NOMO-1 (cell line): ENCODE results near the gene PITPNM3.

Experiments
- DNase-seq, 2 experiments: peaks; one replicate each; lab custom pipeline; 2025; ENCODE audit not compliant: unreplicated experiment in 2 of 2; lab: John Stamatoyannopoulos, UW

The PITPNM3 gene

DNA sequence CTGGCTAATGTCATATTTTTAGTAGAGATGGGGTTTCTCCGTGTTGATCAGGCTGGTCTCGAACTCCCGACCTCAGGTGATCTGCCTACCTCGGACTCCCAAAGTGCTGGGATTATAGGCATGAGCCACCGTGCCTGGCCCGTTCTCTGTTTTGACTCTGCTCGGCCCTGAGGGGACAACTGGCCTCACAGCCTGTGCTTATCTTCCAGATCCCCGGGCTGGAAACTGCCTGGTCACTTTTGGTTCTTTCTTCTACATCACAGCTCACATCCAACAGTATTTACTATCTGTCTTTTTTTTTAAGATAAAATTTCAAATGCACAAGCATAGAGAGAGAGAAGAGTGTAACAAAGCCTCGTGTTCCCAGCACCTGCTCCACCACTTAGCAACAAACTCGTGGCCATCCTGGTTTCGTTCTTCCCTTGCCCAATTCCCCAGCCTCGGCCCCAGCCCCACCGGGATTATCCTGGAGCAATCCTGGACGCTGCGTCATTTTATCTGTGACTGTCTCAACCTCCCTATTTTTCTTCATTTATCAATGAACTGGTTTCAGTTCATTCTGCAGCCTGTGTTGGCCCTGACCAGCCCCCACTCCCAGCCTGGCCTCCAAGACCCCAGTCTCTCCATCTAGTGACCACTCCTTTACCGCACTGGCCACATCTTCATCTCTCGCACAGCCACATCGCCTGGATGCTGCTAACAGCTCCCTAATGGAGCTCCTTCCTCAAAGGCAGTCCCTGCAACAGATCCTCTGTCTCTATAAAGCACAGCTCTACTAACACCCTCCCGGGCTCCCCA is 91.0 kb downstream of the PITPNM3 start:
- DNase-seq: no peak

DNA sequence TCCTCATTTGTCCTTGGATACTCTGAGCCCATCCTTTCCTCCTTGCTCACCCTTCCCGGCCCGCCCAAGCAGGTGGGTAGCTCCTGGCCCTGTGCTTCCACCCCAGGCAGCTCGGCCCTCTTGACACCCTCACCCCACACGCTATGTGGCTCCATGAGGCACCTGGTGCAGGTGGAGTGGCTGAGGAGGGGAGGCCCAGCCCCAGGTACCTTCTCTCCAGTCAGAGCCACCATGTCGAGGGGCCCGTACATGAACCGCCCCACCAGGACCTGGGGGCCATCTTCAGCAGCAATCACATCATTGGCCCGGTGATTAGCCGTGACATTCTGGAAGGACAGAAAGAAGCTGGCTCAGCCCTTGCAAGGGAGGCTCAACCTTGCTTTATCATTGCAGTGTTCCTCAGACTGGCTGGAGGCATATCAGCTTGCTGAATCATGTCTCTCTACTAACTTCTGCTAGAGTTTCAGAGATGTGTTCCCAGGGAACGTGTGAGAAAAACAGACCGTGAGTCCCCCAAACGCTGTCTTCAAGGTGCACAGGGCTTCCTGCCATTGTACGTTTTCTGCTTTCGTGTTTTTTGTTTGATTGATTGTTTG is 91.8 kb downstream of the PITPNM3 start:
- no peak for DNase-seq

DNA sequence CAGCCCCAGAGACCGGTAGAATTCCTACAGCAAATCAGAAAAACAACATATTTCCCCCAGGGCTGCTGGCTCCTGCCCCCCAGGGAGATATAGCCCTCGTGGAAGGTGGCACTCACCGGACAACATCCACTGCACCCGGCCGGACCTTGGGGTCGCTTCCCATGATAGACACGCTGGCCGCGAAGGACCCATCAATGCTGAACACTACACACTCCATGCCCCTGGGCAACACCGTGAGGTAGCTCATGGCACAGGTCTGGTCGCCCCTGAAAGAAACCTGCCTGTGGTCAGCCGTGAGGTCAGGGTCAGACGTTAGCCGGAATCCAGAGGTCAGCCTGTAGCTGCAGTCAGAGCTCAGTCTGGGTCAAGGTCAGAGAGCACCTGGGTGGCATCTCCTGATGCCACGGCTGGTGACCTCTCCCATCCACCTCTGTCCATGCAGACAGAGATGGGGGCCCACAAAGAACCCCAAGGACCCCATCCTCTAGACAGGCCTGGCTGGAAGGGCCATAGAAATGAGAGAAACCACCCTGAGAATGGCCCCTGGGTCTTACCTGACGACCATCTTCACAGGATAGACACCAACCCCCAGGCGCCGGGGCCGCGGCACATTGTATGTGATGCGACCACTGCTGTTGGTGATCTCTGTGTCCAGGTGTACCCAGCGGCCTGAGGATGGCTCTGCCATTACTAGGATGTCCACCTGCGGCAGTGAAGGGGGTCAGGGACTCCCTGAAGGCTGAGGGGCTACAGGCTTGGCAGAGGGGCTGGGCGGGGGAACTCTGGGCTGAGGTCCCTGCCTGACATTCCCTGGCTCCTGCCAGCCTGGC is 92.5 kb downstream of the PITPNM3 start:
- no peak for DNase-seq

DNA sequence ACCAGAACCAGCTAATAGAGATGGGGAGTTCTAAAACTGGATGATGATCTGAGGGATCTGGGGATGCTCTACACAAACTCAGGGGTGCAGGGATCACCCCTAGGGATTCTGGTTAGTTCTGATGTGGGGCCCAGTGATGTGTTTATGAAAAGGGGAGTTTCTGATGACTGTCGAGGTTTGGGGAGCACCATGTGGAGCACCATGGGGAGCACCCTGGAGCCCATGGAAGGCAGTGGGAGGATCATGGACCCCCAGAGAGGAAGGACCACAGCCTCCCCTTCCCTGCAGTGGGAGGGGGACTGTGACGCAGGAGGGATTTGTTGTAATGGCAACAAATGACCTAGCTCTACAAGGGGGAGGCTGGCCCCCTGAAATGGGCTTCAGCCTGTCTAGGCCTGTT is 93.7 kb downstream of the PITPNM3 start:
- DNase-seq: no peak

DNA sequence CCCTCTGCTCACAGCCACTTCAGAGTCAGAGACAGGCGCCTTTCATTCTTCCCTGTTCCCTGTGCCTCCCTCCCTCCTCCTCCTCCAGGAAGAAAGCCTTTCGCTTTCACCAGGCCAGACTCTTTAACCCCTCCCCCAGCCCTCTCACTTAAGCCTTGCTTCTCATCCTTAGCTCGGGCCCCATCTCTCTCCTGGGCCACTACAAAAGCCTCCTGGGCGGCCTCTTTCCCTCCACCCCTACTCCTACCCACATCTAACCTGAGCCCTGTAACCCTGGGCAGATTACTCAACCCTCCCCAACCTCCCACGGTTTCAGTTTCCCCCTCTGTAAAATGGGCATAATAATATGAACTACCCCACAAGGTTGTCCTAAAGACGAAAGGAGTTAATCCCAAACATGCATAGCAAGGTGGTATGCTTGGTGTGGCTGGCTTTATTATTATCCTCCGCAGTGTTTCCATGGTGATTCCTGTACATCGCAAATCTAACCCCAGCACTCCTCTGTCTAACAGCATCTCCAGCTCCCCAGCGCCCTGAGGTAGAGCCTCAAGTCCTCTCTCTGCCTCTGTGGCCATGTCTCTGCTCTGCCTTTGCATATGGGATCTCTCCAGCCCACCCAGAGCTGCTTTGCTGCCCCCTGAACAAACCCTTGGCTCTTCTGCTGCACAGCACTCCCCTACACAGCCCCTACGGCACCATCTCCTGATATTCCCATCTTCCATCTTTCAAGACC is 94.4 kb downstream of the PITPNM3 start:
- no peak for DNase-seq

DNA sequence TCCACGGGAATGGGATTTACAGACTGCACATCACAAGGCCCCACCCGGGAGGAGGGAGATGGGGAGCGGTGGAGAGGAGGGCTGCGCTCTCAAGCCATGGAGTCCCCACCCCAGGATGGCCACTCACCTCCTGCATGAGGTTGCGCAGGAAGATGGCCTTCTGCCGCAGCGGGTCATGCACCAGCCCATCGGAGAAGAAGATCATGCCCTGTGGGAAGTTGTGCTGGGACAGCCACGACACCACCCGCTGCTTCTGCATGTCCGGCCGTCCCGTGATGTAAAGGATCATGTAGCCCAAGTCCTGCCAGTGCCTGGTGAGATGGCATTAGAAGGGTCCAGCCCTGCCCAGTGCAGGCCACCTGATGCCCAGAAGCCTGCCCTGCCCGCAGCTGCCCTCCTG is 95.1 kb downstream of the PITPNM3 start:
- no peak for DNase-seq

DNA sequence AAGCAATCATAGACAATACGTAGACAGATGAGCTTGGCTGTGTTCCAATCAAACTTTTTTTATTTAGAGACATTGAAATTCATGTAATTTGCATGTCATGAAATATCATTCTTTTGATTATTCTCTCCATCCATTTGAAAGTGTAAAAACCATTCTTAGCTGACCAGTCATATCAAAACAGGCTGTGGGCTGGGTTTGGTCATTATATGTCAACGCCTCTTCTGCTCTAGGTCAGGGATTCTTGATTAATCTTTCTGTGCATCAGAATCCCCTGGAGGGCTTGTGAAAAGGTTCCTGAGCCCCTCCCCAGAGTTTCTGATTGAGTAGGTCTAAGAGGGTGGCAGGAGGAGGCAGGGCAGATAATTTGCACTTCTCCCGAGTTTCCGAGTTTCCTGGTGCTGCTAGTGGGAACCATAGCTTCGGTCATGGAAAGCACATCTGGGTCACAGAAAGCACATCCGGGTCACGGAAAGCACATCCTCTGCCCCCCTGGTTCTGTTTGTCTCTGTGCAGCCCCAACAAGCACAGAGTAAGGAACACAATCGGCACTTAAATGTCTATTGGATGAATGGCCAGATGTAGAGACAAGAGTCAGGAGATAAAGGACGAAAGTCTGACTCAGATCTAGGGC is 95.7 kb downstream of the PITPNM3 start:
- DNase-seq: no peak

DNA sequence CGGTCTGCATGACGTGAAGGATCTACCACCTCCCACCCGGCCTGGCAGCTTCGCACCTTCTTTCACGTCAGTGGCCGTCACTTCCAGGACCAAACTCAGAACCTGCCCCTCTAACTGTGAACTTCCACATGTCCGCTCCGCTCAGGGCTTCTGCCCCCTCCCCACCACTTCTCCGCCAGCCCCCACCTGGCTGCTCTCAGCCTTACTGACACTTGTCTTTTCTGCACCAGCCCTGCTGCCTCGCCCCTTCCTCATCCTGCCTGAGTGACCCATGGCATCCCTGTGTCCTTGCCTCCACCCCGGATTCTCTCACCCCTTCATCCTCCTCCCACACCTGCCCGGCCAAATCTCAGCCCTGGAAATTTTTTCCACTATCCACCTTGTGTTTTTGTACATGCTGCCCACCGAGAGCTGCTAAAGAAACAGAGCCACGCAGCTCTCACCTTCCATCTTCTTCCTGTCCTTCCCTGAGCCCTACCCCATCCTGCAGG is 97.8 kb downstream of the PITPNM3 start:
- no peak for DNase-seq

DNA sequence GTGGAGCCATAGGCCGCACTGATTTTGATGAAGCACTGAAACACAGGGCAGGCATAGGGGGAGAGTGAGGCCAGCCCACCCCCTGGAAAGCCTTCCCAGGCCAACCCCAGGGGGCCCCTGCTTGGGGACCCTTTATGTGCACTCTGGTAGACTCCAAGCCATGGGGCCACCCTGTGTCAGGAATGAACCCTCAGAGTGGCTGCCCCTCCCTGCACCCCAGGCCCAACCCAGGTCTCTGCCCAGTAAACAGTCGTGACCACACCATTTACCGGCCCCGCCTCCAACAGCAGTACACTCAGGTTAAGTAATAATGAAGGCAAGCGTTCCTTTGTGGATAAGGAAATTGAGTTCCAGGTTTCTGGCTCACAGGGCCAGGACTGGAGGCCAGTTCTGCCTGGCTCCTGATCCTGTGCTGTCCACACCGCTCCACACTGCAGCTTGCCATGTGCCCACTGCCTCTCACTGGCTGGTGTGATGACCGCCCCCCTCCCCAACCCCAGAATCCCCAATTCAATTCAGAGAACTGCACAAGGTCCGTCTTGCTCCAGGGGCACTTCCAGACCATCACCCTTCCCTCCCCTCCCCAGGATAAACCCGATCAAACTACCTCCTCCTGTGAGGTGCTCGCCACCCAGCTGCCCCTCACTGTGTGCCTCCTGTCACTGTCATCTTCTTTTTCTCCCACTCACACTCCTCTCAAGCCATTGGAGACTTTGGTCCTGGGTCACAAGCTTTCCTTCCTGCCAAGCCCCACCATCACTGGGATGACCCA is 98.5 kb downstream of the PITPNM3 start:
- no peak for DNase-seq

DNA sequence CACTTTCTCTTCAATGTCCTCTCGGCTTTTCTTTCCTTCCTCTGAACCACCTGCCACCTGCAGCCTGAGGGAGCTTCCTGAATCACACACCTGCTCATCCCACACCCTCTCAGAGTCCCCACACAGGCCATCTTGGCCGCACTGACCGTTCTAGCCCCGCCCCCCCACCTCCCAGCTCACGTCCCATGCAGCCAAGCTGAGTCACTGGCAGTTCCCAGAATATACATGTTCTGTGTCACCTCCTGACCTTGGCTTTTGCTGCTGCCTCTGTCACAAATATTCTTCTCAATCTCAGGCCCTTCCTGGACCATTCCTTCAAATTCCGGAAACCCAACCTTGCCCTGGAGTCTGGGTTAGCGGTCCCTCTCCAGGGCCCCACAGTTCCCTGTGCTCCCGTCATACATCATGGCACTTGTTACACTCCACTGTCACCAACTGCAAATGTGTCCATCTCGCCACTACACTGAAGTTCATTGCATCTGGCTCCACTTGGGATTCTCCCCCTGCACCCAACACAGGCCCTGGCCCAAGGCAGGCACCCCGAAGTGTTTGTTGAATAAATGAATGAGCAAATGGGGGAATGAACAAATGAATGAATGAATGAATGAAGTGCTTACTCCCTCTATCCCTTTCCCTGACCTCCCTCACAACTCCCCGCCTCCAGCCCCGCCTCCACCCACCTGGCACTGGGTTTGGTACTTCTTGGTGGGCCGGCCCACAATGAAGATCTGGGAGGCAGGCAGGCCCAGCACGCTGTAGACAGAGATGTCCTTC is 99.3 kb downstream of the PITPNM3 start:
- no peak for DNase-seq

DNA sequence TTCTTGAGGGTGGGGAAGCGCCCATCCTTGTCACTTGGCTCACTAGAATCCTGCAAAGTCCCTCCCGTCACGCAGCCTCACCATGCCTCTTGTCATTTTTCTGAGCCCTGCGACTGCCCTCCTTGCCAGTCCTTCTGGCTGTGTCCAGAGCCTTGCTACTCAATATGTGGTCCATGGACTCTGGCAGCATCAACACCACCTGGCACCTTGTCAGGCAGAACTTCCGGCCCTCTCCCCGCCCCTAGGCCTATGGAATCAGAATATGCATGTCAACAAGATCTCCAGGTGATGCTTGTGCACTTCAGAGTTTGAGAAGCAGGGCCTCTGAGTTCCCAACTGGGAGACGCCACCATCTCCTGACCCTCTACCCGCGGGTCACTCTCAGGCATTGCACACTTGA is 100.0 kb downstream of the PITPNM3 start:
- no peak for DNase-seq

DNA sequence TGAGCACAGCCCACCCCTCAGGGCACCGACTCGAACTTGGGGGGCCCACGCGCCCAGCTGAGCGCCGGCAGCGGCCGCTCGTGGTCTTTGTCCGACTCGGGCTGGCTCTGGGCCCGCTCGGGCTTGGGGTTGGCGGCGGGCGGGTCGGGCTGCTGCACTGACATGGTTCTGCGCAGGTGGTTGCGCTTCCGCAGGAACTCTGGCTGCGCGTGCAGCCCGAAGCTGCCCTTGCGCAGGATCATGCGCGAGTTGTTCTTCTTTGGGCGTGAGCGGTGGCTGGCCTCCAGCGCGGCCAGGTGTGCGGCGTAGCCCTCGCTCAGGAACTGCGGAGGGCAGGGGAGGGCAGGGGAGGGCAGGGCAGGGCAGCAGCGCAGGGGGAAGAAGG is 101.0 kb downstream of the PITPNM3 start:
- peak; percentile 7 to 10 for DNase-seq

DNA sequence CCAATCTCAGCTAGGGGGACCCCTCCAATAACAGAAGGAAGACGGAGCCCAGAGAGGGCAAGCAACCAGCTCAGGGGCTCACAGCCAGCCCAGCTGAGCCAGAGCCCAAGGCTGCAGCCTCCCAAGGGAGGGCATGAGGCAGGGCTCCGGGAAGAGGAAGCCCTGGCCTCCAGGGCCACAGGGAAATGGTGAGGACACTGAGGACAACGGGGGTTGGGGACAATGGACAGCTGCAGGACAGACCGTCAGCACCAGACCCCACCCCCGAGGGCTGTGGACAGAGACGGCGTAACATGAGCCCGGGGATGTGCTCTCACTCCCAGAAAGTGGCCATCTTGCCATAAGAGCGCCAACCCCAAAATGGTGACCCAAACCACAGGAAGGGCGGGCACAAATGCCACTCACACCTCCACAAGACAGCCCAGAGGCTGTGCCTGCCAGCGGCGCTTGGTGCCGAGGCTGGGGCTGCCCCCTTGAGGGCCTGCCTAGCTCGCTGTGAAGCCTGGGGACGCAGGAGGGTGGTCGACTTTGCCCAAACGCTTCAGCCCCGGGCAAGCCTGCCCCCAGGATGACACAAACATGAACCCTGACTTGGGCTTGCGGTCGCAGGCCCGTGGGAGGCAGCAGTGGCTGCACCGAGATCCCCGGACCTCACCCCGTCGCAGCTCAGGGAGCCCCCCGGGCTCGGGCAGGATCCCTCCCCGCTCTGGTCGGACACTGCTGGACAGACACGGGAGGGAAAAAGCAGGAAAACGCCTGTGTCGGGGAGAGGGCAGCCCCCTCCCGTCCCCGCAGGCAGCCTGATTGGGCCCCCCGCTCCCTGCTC is 101.6 kb downstream of the PITPNM3 start:
- no peak for DNase-seq

DNA sequence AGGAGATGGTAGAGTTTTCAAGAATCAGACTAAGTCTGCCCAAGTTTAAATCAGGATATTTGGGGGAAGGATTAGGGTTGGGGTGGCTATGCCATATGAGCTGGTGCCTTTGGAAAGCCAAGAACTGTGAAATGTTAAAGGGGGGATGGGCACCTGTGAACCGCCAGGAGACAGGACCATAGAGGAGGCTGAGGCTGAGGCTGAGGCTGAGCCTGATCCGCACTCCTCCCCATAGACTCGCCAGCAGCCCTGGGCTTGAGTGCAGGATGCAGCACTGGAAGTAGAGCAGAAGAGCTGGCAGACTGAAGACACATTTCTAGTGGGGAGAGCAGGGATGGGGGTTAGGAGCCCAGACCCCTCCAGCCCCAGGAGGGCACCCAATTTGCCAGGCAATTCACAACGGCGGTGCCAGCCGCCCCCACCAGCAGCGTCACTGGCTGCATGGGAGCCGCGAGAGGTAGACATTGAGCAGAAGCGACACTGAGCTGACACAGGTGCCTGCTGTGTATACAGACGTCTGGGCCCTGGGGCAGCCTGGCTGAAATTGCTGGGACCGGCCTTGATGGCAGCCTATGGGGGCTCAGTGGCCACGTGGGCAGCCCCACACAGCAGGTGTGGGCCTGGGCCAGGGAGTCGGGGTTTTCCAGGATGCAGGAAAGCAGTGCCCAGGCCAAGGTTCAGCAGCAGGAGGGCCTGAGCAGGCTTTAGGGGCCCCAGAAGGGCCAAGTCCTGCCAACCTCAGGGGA is 102.9 kb downstream of the PITPNM3 start:
- no peak for DNase-seq

DNA sequence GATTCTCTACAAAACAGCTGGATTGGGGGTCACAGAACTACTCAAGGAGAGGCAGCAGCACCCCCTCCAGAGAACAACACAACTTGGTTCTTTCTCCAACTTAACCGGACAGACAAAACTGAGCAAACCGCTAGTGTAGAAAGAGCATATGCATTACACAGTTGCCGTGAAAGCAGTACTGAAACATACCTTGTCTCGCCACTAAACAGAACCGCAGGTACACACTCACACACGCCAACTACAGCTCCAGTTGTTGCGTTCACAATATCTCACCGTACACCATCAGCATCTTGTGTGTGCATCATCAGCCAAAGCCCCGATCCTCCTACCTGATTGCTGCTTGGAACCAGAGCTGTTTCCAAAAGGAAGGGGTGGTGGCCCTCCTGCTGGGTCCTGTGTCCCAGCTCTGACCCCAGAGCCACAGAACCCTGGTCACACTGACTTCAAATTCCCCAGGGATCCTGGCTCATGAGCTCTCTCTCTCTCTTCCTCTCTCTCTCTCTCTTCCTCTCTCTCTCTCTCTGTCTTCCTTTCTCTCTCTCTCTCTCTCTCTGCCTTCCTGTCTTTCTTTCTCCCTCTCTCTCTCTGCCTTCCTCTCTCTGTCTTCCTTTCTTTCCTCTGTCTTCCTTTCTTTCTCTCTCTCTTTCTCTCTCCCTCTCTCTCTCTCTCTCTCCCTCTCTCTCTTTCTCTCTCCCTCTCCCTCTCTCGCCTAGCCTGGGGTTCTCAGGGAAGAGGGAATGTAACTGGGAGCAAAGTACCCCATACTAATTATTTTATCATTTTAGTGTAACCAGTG is 103.7 kb downstream of the PITPNM3 start:
- no peak for DNase-seq

DNA sequence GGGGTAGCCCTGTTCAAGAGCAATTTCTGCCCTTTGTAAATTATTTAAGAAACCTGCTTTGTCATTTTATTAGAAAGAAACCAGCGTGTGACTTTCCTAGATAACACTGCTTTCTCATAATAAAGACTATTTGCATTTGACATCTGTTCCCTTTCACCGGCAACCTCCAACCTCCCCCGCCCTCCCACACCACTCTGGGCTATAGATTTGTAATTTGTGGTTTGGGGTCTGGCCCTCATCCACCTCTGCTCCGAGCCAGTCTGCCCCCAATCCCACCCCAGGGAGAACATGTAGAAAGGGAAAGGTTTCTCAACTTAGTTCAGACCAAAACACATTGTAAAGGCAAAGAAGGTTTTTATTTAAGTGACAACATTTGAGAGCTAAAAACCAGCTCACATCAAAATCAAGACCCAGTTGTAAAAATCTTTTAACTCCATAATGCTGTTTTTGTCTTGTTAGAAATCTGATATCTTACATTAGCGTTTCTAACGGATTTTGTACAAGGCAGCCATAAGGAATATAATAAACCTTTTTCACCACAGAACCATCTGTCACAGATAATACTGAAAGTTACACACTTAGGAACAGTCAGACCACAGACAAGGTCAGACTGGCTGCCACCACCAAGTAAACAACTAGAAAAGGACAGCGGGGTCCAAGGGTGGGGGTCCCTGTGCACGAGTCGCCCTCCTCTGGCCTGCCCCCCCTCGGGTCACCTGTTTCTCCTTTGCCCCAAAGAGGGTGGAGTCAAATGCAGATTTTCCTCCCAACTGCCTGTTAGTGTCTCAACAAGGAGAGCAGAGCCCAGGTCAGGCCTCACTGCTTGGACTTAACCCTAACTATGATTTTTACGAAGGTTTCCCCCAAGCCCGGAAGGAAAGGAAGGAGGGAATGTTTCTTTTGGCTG is 105.2 kb downstream of the PITPNM3 start:
- DNase-seq: no peak
